RWPE1 (cell line): ENCODE results near the gene LRMDA.

ENCODE experiments used
- CTCF ChIA-PET: fragments of 350-600 bp; sonication (Branson Sonifier 250); formaldehyde crosslinking; extraction: SDS; loops from one replicate; lab custom pipeline; 2021; lab: Yijun Ruan, JAX
- POLR2A ChIA-PET: fragments of 400-600 bp; formaldehyde crosslinking; extraction: SDS; loops from one replicate; lab custom pipeline; 2020; ENCODE audit warnings: antibody characterized with exemption; ENCODE audit not compliant: low non-redundant PET; lab: Yijun Ruan, JAX
- DNase-seq: peaks from one replicate; pipeline ENCODE4 v3.0.0; 2012; ENCODE audit warnings: low spot score
- H3K27ac ChIP-seq: fragments of 450-650 bp; 2 replicates; pipeline ENCODE4 v1.5.1; 2017
- CTCF ChIP-seq: fragments of 450-650 bp; conservative IDR thresholded peaks from 2 replicates; pipeline ENCODE4 v1.5.1; 2017; ENCODE audit warnings: low read depth, mild to moderate bottlenecking

LRMDA gene

GRCh38 chr10:76415554-76415953 lies 984.1 kb downstream of the LRMDA start:
- H3K27ac ChIP-seq = no peak overlapping the region
- ChIA-PET CTCF (no interaction called here), POLR2A (no interaction called here)
- no peak for TF ChIP-seq CTCF
- DNase-seq = no peak

- no peak overlapping the region for H3K27ac ChIP-seq
- no peak for DNase-seq
- ChIA-PET POLR2A (no interaction called here), CTCF (no interaction called here)
- no peak for TF ChIP-seq CTCF
These were observed 985.2 kb downstream of the LRMDA start for GRCh38 chr10:76416642-76417041.

GRCh38 chr10:76420725-76421124 lies 989.3 kb downstream of the LRMDA start:
- no peak for TF ChIP-seq CTCF
- DNase-seq = no peak
- CTCF ChIA-PET = no interaction called here
- POLR2A ChIA-PET = no interaction called here
- H3K27ac ChIP-seq = no peak overlapping the region

GRCh38 chr10:76422769-76423168 lies 991.3 kb downstream of the LRMDA start:
- no peak for TF ChIP-seq CTCF
- DNase-seq = no peak
- H3K27ac ChIP-seq = no peak overlapping the region
- ChIA-PET POLR2A (no interaction called here), CTCF (no interaction called here)

- POLR2A ChIA-PET = no interaction called here
- CTCF ChIA-PET = interaction anchor here (0.7 to 1.0 kb wide), 3 partner anchors 13 to 395 kb away, joined by 3 to 6 read pairs (median 4); no protein-coding TSS in a partner anchor
- peak; percentile 63 for DNase-seq
- no peak overlapping the region for H3K27ac ChIP-seq
- TF ChIP-seq CTCF = no peak
These were observed 997.3 kb downstream of the LRMDA start for GRCh38 chr10:76428551-76429367.

- ChIA-PET CTCF (interaction anchor here (0.7 to 1.0 kb wide), 2 partner anchors 12 to 45 kb away, joined by 4 to 6 read pairs; no protein-coding TSS in a partner anchor), POLR2A (no interaction called here)
- no peak overlapping the region for H3K27ac ChIP-seq
- no peak for TF ChIP-seq CTCF
- DNase-seq = no peak
These were observed 998.1 kb downstream of the LRMDA start for GRCh38 chr10:76429368-76430060.
